ENCODE measurements around the gene CRIP3.

DNA sequence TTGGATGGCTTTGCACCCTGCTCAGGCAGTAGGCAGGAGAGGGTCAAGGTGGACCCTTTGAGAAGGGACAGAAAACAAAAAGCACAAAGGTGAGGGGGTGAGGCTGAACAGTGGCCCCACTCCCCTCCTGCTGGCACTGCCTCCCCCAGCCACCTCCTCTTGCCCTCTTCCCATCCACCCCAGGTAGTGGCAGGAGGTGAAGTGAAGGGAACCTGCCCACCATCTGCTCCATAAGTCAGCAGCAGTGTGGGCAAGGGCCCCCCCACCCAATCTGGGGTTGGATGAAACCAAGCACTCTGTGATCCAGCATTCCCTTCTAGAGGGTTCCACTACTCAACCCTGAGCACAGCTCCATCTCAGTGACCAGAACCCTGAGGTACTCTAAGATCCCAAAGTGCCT, 36.7 kb downstream of the CRIP3 start:
- TF ChIP-seq RAD21 (IDR thresholded peaks at IDR 0.05) (no peak), CTCF (IDR thresholded peaks at IDR 0.05; ENCODE audit: low read depth, low read length, missing input control) (no peak), REST (IDR thresholded peaks at IDR 0.05) (no peak), RXRA (IDR thresholded peaks at IDR 0.05) (no peak), YY1 (IDR thresholded peaks at IDR 0.05) (no peak), SP1 (IDR thresholded peaks at IDR 0.05) (no peak), TAF1 (conservative IDR thresholded peaks at IDR 0.05) (no peak), EGR1 (IDR thresholded peaks at IDR 0.05; ENCODE audit: low read depth in 2 of 2) (no peak), HNF4A (conservative IDR thresholded peaks at IDR 0.05) (no peak), JUND (IDR thresholded peaks at IDR 0.05) (no peak), FOXA1 (IDR thresholded peaks at IDR 0.05) (no peak), ATF3 (IDR thresholded peaks at IDR 0.05) (no peak)
- TF ChIP-seq, protein P1, sequence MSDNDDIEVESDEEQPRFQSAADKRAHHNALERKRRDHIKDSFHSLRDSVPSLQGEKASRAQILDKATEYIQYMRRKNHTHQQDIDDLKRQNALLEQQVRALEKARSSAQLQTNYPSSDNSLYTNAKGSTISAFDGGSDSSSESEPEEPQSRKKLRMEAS (IDR thresholded peaks at IDR 0.05): no peak
